HepG2 (cell line): Measurements from ENCODE around the gene WNK1. TPM values are rescaled to one million over a fixed set of nuclear protein-coding genes. Genes with fewer than 3 reads are reported as not detected.

Experiments
- ATAC-seq: fragments of 200-7000 bp; cut with Tn5 transposase; 3 replicates; pipeline ENCODE4 v1.9.1; 2020; ENCODE audit warnings: mild to moderate bottlenecking, moderate library complexity
- BruUV-seq: library from RNA; stranded (reverse); fragments of 400-500 nt; replicated peaks from 2 replicates; lab custom pipeline; 2021; lab: Mats Ljungman, UMichigan
- CTCF ChIA-PET: fragments of 300-600 bp; formaldehyde crosslinking; extraction: SDS; loops from one replicate; lab custom pipeline; 2021; ENCODE audit warnings: low total read pairs, inconsistent platforms, low intra/inter-chr PET ratio; lab: Yijun Ruan, JAX
- POLR2A ChIA-PET: fragments of 350-600 bp; sonication (Branson Sonifier 250); formaldehyde crosslinking; loops from one replicate; lab custom pipeline; 2020; ENCODE audit warnings: antibody characterized with exemption, inconsistent platforms; lab: Yijun Ruan, JAX
- DNase-seq: peaks from one replicate; pipeline ENCODE4 v3.0.0-alpha.2; 2015; ENCODE audit warnings: low spot score
- FAIRE-seq: peaks from 3 replicates; lab custom pipeline; 2011; peaks lifted over from hg19 to GRCh38; lab: Jason Lieb, UNC
- H2AFZ ChIP-seq: one replicate; pipeline ENCODE4 v1.6.1; 2011; ENCODE audit warnings: low read length, inconsistent platforms
- H3K27ac ChIP-seq: fragments of 300-600 bp; 3 replicates; pipeline ENCODE4 v1.8.0; 2011; ENCODE audit warnings: mixed run types, mild to moderate bottlenecking, mixed read lengths, low read length, inconsistent platforms; ENCODE audit not compliant: insufficient read depth; ENCODE audit errors: extremely low read length
- H3K27me3 ChIP-seq, 2 experiments: fragments of 200-600 bp in 1 of 2; 2 replicates in 1 of 2; 3 replicates in 1 of 2; pipeline versions ENCODE4 v1.6.0 to v1.8.0; 2011; ENCODE audit warnings: low read length in 2 of 2, mild to moderate bottlenecking in 2 of 2, moderate library complexity in 2 of 2, inconsistent platforms in 1 of 2; ENCODE audit not compliant: insufficient read depth in 2 of 2, control insufficient read depth in 1 of 2
- H3K36me3 ChIP-seq, 2 experiments: fragments of 200-600 bp in 1 of 2; replicated peaks in 1 of 2; 2 replicates in 1 of 2; 3 replicates in 1 of 2; pipeline versions ENCODE4 v1.5.1 to v1.8.0; 2011; ENCODE audit warnings: low read length in 2 of 2, inconsistent platforms in 1 of 2; ENCODE audit not compliant: insufficient read depth in 2 of 2, control insufficient read depth in 1 of 2
- H3K4me1 ChIP-seq: 2 replicates; pipeline ENCODE4 v1.5.1; 2012; ENCODE audit warnings: low read length, inconsistent platforms; ENCODE audit not compliant: insufficient read depth
- H3K4me2 ChIP-seq: 2 replicates; pipeline ENCODE4 v1.6.0; 2011; ENCODE audit warnings: low read depth, low read length, inconsistent platforms
- H3K4me3 ChIP-seq, 3 experiments: fragments of 200-600 bp in 1 of 3; sonication (generic), shearing (Covaris generic) in 1 of 3; replicated peaks in 1 of 3; 2 replicates each; pipeline ENCODE4 v1.5.1; 2011 to 2016; ENCODE audit warnings: low read length in 3 of 3, inconsistent platforms in 2 of 3, low read depth in 2 of 3, mild to moderate bottlenecking in 2 of 3, control low read depth in 1 of 3, mixed read lengths in 1 of 3; ENCODE audit not compliant: insufficient read depth in 1 of 3
- H3K79me2 ChIP-seq: one replicate; pipeline ENCODE4 v1.6.1; 2011; ENCODE audit warnings: low read length, inconsistent platforms; ENCODE audit not compliant: insufficient read depth
- H3K9ac ChIP-seq: 2 replicates; pipeline ENCODE4 v1.6.0; 2011; ENCODE audit warnings: mild to moderate bottlenecking, low read depth, low read length, inconsistent platforms; ENCODE audit not compliant: insufficient read depth
- H3K9me3 ChIP-seq: 2 replicates; pipeline ENCODE4 v1.5.1; 2012; ENCODE audit warnings: mild to moderate bottlenecking, low read length
- H4K20me1 ChIP-seq: 2 replicates; pipeline ENCODE4 v1.6.0; 2011; ENCODE audit warnings: inconsistent platforms, mild to moderate bottlenecking, low read length, moderate library complexity; ENCODE audit not compliant: insufficient read depth
- CAMTA2 ChIP-seq: sonication (generic); formaldehyde crosslinking; IDR thresholded peaks from 2 replicates; pipeline ENCODE4 v1.4.0; 2020; ENCODE audit warnings: mild to moderate bottlenecking, missing genetic modification reagents, borderline replicate concordance
- CEBPB ChIP-seq: IDR thresholded peaks from 2 replicates; pipeline ENCODE4 v1.6.1; 2011; ENCODE audit warnings: low read depth, low read length, improper control_type of control experiment, borderline replicate concordance
- CENPT ChIP-seq: sonication (generic); formaldehyde crosslinking; IDR thresholded peaks from 2 replicates; pipeline ENCODE4 v1.8.0; 2022; ENCODE audit warnings: low read depth, mild to moderate bottlenecking, moderate library complexity, missing genetic modification reagents
- DR1 ChIP-seq: sonication (generic); formaldehyde crosslinking; IDR thresholded peaks from 2 replicates; pipeline ENCODE4 v1.8.0; 2021; ENCODE audit warnings: mild to moderate bottlenecking, missing genetic modification reagents, inconsistent platforms
- FOSL2 ChIP-seq: sonication (generic); formaldehyde crosslinking; IDR thresholded peaks from 2 replicates; pipeline ENCODE4 v1.4.0; 2020; ENCODE audit warnings: missing genetic modification reagents
- MIXL1 ChIP-seq: IDR thresholded peaks from 2 replicates; pipeline ENCODE4 v1.6.1; 2016
- RBFOX2 ChIP-seq: fragments of 200-400 bp; formaldehyde crosslinking; IDR thresholded peaks from 2 replicates; pipeline ENCODE4 v1.6.1; 2017; ENCODE audit warnings: low read depth, mild to moderate bottlenecking, low read length
- ZBTB2 ChIP-seq: sonication (generic); formaldehyde crosslinking; IDR thresholded peaks from 2 replicates; pipeline ENCODE4 v1.8.0; 2022; ENCODE audit warnings: low read depth, missing genetic modification reagents
- ZNF121 ChIP-seq: sonication (generic); formaldehyde crosslinking; IDR thresholded peaks from 2 replicates; pipeline ENCODE4 v1.5.0; 2020; ENCODE audit warnings: mild to moderate bottlenecking, missing genetic modification reagents
- ZNF460 ChIP-seq: sonication (generic); formaldehyde crosslinking; IDR thresholded peaks from 2 replicates; pipeline ENCODE4 v1.5.1; 2020; ENCODE audit warnings: missing genetic modification reagents, mild to moderate bottlenecking, borderline replicate concordance
- ZNF546 ChIP-seq: sonication (generic); formaldehyde crosslinking; conservative IDR thresholded peaks from 2 replicates; pipeline ENCODE4 v1.8.1; 2023; ENCODE audit warnings: mild to moderate bottlenecking, missing genetic modification reagents
- ZNF549 ChIP-seq: sonication (generic); formaldehyde crosslinking; IDR thresholded peaks from 2 replicates; pipeline ENCODE4 v1.5.0; 2020; ENCODE audit warnings: missing genetic modification reagents
- ZNF552 ChIP-seq: sonication (generic); formaldehyde crosslinking; IDR thresholded peaks from 2 replicates; pipeline ENCODE4 v1.9.0; 2022; ENCODE audit warnings: missing genetic modification reagents, mild to moderate bottlenecking, borderline replicate concordance
- ZNF567 ChIP-seq: sonication (generic); formaldehyde crosslinking; IDR thresholded peaks from 2 replicates; pipeline ENCODE4 v1.8.1; 2023; ENCODE audit warnings: mild to moderate bottlenecking, missing genetic modification reagents, borderline replicate concordance
- ZNF589 ChIP-seq: sonication (generic); formaldehyde crosslinking; conservative IDR thresholded peaks from 2 replicates; pipeline ENCODE4 v1.8.0; 2022; ENCODE audit warnings: mild to moderate bottlenecking, moderate library complexity, missing genetic modification reagents
- WGBS: methylation state at CpG from one replicate; pipeline ENCODE4 v1.1.6; 2017; ENCODE audit warnings: low lambda C conversion rate; 5-methylcytosine and 5-hydroxymethylcytosine counted together
- in situ Hi-C: cut with HindIII; loops from 2 replicates; pipeline ENCODE4 v1.10.0; 2017; ENCODE audit warnings: low pct_unique_long_range_greater_than_20kb; ENCODE audit not compliant: extremely low pct_ligation_motif_present
- intact Hi-C: fragments of 100-400 bp; cut with micrococcal nuclease; formaldehyde crosslinking; loops from one replicate; pipeline ENCODE4 v1.10.0; 2022; ENCODE audit not compliant: unreplicated experiment
- polyA plus RNA-seq, 8 experiments: library from polyadenylated mRNA; depleted of rRNA in 3 of 8; stranded (reverse) in 7 of 8; unstranded in 1 of 8; fragments of >200 nt; fragmentation: Illumina TruSeq in 4 of 8; extraction: Trizol in 4 of 8; gene quantifications; 2 replicates each; pipeline versions ENCODE4 v1.2.1 to v1.2.3, GENCODE V29; 2011 to 2016; ENCODE audit warnings: low read depth in 4 of 8, missing spikeins in 1 of 8, mixed read lengths in 1 of 8; ENCODE audit not compliant: insufficient read depth in 1 of 8
- total RNA-seq, 5 experiments: library from RNA; depleted of rRNA; stranded (reverse); fragments of >200 nt; fragmentation: Illumina TruSeq; extraction: Trizol; gene quantifications; 2 replicates each; pipeline ENCODE4 v1.2.3, GENCODE V29; 2016; ENCODE audit warnings: low read depth in 1 of 5
- TF ChIP-seq, protein P1 (sequence below), 2 experiments: IDR thresholded peaks; 2 replicates each; pipeline ENCODE4 v1.6.1; 2011 to 2012; ENCODE audit warnings: low read length in 2 of 2, borderline replicate concordance in 1 of 2, low read depth in 1 of 2, mild to moderate bottlenecking in 1 of 2, moderate library complexity in 1 of 2

Gene WNK1
- total and polyA plus RNA-seq, 2 of the 13 experiments (the other 11 are each of a cell fraction or from before 2014, with no cell fraction given): 31.1 to 54.8 TPM

- TF ChIP-seq, protein P1, sequence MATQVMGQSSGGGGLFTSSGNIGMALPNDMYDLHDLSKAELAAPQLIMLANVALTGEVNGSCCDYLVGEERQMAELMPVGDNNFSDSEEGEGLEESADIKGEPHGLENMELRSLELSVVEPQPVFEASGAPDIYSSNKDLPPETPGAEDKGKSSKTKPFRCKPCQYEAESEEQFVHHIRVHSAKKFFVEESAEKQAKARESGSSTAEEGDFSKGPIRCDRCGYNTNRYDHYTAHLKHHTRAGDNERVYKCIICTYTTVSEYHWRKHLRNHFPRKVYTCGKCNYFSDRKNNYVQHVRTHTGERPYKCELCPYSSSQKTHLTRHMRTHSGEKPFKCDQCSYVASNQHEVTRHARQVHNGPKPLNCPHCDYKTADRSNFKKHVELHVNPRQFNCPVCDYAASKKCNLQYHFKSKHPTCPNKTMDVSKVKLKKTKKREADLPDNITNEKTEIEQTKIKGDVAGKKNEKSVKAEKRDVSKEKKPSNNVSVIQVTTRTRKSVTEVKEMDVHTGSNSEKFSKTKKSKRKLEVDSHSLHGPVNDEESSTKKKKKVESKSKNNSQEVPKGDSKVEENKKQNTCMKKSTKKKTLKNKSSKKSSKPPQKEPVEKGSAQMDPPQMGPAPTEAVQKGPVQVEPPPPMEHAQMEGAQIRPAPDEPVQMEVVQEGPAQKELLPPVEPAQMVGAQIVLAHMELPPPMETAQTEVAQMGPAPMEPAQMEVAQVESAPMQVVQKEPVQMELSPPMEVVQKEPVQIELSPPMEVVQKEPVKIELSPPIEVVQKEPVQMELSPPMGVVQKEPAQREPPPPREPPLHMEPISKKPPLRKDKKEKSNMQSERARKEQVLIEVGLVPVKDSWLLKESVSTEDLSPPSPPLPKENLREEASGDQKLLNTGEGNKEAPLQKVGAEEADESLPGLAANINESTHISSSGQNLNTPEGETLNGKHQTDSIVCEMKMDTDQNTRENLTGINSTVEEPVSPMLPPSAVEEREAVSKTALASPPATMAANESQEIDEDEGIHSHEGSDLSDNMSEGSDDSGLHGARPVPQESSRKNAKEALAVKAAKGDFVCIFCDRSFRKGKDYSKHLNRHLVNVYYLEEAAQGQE (IDR thresholded peaks at IDR 0.05; ENCODE audit: borderline replicate concordance in 1 of 2, low read depth in 1 of 2, low read length in 2 of 2): no peak
- no peak for TF ChIP-seq FOSL2
Measured at GRCh38 chr12:946631-947030, 194.3 kb downstream of the WNK1 start (continued).

DNA sequence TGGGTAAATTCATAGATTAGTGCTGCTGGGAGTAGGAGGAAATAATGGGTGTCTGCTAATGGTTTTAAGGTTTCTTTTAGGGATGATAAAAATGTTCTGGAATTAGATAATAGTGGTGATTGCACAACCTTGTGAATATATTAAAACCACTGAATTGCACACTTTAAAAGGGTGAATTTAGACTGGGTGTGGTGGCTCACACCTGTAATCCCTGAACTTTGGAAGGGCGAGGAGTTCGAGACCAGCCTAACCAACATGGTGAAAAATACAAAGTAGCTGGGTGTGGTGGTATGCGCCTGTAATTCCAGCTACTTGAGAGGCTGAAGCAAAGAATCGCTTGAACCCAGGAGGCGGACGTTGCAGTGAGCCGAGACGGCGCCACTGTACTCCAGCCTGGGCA is 195.9 kb downstream of the WNK1 start:
- no peaks in the 10 kb centered on the region for H4K20me1 ChIP-seq
- H3K27me3 ChIP-seq: no peaks in the 10 kb centered on the region; a peak in 1 of 5 replicates
- no peak for TF ChIP-seq MIXL1 (CRISPR knock-in tag)
- TF ChIP-seq ZNF121 (CRISPR knock-in tag): peak; percentile 45; the same call in 1 of the 2 replicates
- no peak for TF ChIP-seq ZNF589
- no peak for TF ChIP-seq ZBTB2
- 0 out of 2 replicates have a peak, but pooled peaks have one; percentile 21 for TF ChIP-seq RBFOX2
- TF ChIP-seq ZNF552 (CRISPR knock-in tag): no peak
- TF ChIP-seq ZNF549: no peak
- TF ChIP-seq CENPT: no peak
- TF ChIP-seq ZNF567 (CRISPR knock-in tag): no peak
- peak; percentile 70; the same call in 1 of the 2 replicates for TF ChIP-seq ZNF460 (CRISPR knock-in tag)
- no peak for TF ChIP-seq DR1
- peak; percentile 46 for TF ChIP-seq CEBPB
- TF ChIP-seq CAMTA2: no peak
- TF ChIP-seq ZNF546 (CRISPR knock-in tag): no peak
- no peak overlapping the region for H2AFZ ChIP-seq
- ChIA-PET POLR2A (interaction anchor here (1.6 to 2.7 kb wide), 3 partner anchors 40 to 144 kb away, joined by 3 to 20 read pairs (median 8); partner anchors contain the start of gene ERC1), CTCF (interaction anchor here (1.2 kb wide), 1 partner anchor 494 kb away, joined by 3 read pairs; no protein-coding TSS in a partner anchor)
- H3K27ac ChIP-seq: peak overlapping the region; percentile 82
- H3K9me3 ChIP-seq: no peaks in the 10 kb centered on the region
- H3K4me3 ChIP-seq: peak overlapping the region; percentile 78 to 85 (median 78); a peak in 5 of 6 replicates
- H3K36me3 ChIP-seq: peaks cover 0 to 4% of the 10 kb centered on the region in 2 experiments; a peak in 2 of 5 replicates
- no peak for DNase-seq
- intact Hi-C loops (loop anchor here (2.0 to 5.0 kb wide), 3 partner anchors 126 to 377 kb away; no protein-coding TSS in a partner anchor), in situ Hi-C loops (loop anchor here (5.0 kb wide), 1 partner anchor 381 kb away; no protein-coding TSS in a partner anchor)
- no peak for FAIRE-seq
- peak overlapping the region; percentile 66 for H3K4me2 ChIP-seq
- ATAC-seq: no peak
- peaks cover 52% of the 10 kb centered on the region for H3K4me1 ChIP-seq
- 25% methylated on average over 9 of the region's 9 CpGs for WGBS
- H3K79me2 ChIP-seq: peaks cover 38% of the 10 kb centered on the region
- BruUV-seq: no TSS peak
- H3K9ac ChIP-seq: peak overlapping the region; percentile 77
